HG03159 (cell line): Measurements from ENCODE around the gene PRKAG1.

ENCODE experiments used
- ATAC-seq: cut with Tn5 transposase; IDR thresholded peaks from one replicate; pipeline ENCODE4 v1.9.1; 2021; ENCODE audit warnings: mild to moderate bottlenecking, moderate library complexity; ENCODE audit not compliant: unreplicated experiment

Gene PRKAG1

GRCh38 chr12:49032679-49033447, 14.3 kb upstream of the PRKAG1 start:
- no peak for ATAC-seq

- ATAC-seq, result no peak
These were observed 13.7 kb upstream of the PRKAG1 start for GRCh38 chr12:49032276-49032675.

GRCh38 chr12:49031573-49032161, 13.1 kb upstream of the PRKAG1 start:
- no peak for ATAC-seq

DNA sequence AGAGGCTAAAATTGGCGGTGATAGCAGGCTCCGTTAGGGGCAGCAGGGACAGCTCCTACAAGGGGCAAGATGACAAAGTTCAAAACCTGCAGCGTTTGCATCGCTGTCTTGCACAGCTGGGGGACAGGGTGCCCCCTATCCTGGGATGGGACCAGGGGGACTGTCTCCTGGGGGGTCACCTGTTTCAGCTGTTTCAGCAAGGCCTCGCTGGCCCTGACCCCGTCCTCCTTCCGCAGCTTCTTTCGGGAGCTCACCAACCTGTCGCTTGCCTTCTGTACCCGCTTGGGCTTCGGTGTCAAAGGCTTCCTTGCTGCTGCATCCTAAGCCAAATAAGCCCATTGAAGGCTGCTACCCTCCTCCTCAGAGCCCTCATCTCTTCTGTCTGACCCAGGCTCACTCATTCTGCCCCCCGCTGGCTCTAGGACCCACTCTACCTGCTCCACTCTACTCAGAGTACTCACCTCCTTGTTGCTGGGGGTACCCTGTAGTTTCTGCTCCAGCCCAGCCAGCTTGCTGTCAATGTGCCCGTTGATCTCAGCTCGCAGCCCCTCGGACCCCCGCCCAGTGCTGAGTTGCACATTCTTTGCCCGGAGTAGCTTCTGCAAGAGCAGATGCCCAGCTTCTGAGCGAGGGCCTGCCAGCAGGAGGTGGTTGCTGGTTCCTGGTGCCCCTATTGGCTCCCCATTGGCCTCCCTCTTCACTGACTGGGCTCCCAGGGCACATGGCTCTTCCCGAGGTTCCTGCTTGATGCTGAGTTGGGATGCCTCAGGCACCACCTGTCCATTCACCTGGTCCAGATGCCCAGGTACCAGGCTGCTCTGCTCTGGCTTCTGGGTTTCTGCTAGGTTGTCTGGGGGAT, 12.4 kb upstream of the PRKAG1 start:
- no peak for ATAC-seq

DNA sequence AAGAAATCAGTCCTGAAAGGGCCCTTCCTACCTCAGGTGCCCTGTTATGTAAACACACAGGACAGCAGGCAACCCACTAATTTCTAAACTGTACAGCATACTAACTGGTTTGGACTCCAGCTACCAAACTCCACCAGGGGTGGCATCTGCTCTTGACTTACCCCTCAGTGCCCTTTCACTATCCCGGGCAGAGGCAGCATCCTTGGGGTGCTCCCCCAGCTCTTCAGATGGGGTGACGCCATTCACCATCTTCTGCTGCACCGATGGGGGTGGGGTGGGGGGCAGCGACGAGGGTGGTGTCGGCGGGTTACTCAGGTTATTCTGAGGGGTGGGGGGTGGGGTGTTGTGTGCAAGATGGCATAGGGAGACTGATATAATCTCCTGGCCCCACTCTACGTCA, 11.5 kb upstream of the PRKAG1 start:
- ATAC-seq, result no peak

- ATAC-seq, result no peak
These were observed 10.2 kb upstream of the PRKAG1 start for GRCh38 chr12:49028666-49029275.

GRCh38 chr12:49027846-49028555, 9.4 kb upstream of the PRKAG1 start:
- ATAC-seq, result no peak

DNA sequence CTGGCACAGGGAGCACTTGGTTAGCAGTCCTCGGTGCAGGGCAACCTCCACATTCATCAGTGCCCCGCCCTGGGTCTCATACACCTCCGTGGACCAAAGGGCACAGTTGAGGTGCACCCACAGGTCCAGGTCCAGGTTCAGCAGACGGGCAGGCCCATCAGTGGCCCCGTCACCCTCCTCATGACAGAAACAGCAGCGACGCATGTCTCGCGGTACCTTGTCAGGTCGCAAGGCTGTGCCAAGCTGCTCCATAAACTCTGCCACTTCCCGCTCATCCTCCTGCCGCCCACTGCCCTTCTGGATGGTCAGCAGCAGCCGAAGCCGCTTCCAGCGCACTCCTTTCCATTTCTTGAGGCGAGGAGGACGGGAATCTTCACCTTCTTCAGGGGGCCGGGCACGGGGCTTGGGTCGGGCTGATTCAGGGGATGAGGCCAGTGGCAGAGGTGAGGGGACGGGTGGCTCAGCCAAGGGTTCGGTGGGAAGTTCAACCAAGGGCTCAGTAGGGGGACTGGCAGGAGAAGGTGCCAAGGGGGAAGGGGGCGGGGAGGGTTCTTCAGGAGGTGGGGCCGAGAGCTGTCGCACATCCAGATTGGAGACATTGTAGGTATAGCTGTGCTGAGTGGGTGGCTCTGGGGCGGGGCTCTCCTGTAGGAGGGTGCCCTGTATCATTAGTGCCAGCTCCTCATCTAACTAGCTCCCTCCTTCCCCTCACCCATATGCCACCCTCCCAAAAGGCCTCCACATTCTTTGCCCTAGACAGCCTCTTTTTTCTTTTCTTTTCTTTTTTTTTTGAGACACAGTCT, 8.3 kb upstream of the PRKAG1 start:
- ATAC-seq, result no peak

GRCh38 chr12:49026101-49026500, 7.5 kb upstream of the PRKAG1 start:
- no peak for ATAC-seq

GRCh38 chr12:49025463-49025862, 6.9 kb upstream of the PRKAG1 start:
- ATAC-seq, result no peak

GRCh38 chr12:49024543-49024942, 6.0 kb upstream of the PRKAG1 start:
- no peak for ATAC-seq

DNA sequence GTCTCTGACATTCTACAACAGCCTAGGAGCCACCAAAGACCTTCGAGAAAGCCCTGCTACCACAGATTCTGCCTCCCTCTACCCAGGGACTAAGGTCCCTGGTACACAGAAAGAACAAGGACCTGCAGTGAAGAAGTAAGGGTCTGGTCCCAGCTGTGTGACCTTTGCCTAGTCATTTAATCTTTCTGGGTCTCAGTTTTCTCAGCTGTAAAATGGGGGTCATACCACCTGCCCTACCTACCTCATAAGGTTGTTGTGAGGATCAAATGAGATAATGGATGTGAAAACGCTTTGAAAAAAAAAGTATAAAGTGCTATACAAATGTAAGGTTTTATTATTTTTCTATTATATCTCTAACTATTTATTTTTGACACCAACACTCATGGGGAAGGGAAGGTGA, 5.2 kb upstream of the PRKAG1 start:
- ATAC-seq, result no peak

- no peak for ATAC-seq
These were observed 4.1 kb upstream of the PRKAG1 start for GRCh38 chr12:49022558-49023178.

- no peak for ATAC-seq
These were observed 2.8 kb upstream of the PRKAG1 start for GRCh38 chr12:49021292-49021915.

GRCh38 chr12:49020441-49020840, 1.9 kb upstream of the PRKAG1 start:
- ATAC-seq, result no peak

GRCh38 chr12:49019443-49020324, 1.1 kb upstream of the PRKAG1 start:
- no peak for ATAC-seq

DNA sequence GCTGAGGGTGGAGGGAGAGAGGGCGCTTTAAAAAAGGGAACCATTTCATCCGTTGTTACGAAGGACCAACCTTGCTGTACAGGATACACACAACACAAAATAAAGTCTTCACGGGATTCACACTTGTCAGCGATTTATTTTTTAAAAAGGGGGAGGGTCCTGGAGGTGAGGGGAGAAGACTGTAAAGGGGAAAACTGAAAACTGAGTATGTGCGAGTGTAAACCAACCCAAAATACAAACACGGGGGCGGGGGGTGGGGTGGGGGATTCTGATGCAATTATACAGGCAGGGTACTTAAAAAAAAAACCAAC, 499 bp upstream of the PRKAG1 start:
- peak; percentile 22 for ATAC-seq

GRCh38 chr12:49017891-49018260, 700 bp downstream of the PRKAG1 start:
- peak; percentile 1 for ATAC-seq
